Uterus (tissue), 4 donors: Measurements from ENCODE around the gene CRISPLD2. TPM values are rescaled to one million over a fixed set of nuclear protein-coding genes. Genes with fewer than 3 reads are reported as not detected.

Experiments
- DNase-seq, 2 donors: peaks; one replicate each; pipeline ENCODE4 v3.0.0-alpha.2; 2019 to 2020
- H3K27ac ChIP-seq, 2 donors: fragments of 200-600 bp; sonication (generic); 1 replicate in 1 of 2; 2 replicates in 1 of 2; pipeline ENCODE4 v1.5.1; 2016 to 2018
- H3K27me3 ChIP-seq, 2 donors: fragments of 200-600 bp; sonication (generic); one replicate each; pipeline ENCODE4 v1.5.1; 2018 to 2019; ENCODE audit warnings: control low read depth in 1 of 2
- H3K36me3 ChIP-seq, 2 donors: fragments of 200-600 bp; sonication (generic); one replicate each; pipeline ENCODE4 v1.5.1; 2019; ENCODE audit warnings: control low read depth in 1 of 2
- H3K4me1 ChIP-seq, 2 donors: fragments of 200-600 bp; sonication (generic); one replicate each; pipeline ENCODE4 v1.5.1; 2018 to 2019; ENCODE audit warnings: control low read depth in 1 of 2
- H3K4me3 ChIP-seq, 2 donors: fragments of 200-600 bp; sonication (generic); 1 replicate in 1 of 2; 2 replicates in 1 of 2; pipeline ENCODE4 v1.5.1; 2018 to 2019; ENCODE audit warnings: mild to moderate bottlenecking in 1 of 2
- H3K9me3 ChIP-seq, 2 donors: fragments of 200-600 bp; sonication (generic); one replicate each; pipeline ENCODE4 v1.5.1; 2019; ENCODE audit warnings: control low read depth in 1 of 2
- CTCF ChIP-seq, 4 experiments: fragments of 200-600 bp in 2 of 4; fragments of 450-650 bp in 2 of 4; sonication (generic) in 2 of 4; IDR thresholded peaks; one replicate each; pipeline ENCODE4 v1.5.1; 2016 to 2019; ENCODE audit warnings: antibody characterized with exemption in 4 of 4, mild to moderate bottlenecking in 2 of 4, moderate library complexity in 1 of 4
- POLR2A ChIP-seq, 2 donors: fragments of 450-650 bp; IDR thresholded peaks; one replicate each; pipeline ENCODE4 v1.6.1; 2016; ENCODE audit warnings: antibody characterized with exemption in 2 of 2, mild to moderate bottlenecking in 1 of 2, moderate library complexity in 1 of 2
- intact Hi-C: fragments of 100-400 bp; cut with DNase I; formaldehyde crosslinking; loops from one replicate; pipeline ENCODE4 v1.15.1; 2023; ENCODE audit warnings: low total_unique reads
- total RNA-seq, 4 donors: library from RNA; depleted of rRNA in 3 of 4; stranded (reverse); fragments of >200 nt in 3 of 4; gene quantifications; one replicate each; pipeline versions ENCODE4 v1.1.0 to v1.2.4, GENCODE V29; 2014 to 2023
- donor health status: DM: yes; HTN: yes; CAD: no.

Gene CRISPLD2
- total RNA-seq, 4 donors from 2014 or later = 108 to 441 (median 190) TPM

- TF ChIP-seq CTCF (IDR thresholded peaks at IDR 0.05) (no peak), POLR2A (IDR thresholded peaks at IDR 0.05) (no peak)
- Histone ChIP-seq H3K4me3 (no peak overlapping the region), H3K4me1 (peaks cover 0 to 19% of the 10 kb centered on the region in 2 donors), H3K27ac (peak overlapping the region; percentile 31 to 61), H3K36me3 (no peaks in the 10 kb centered on the region), H3K9me3 (no peaks in the 10 kb centered on the region), H3K27me3 (no peaks in the 10 kb centered on the region)
- DNase-seq = no peak
- intact Hi-C loops = no loop called here
Measured at GRCh38 chr16:84930298-84931106, 110.7 kb downstream of the CRISPLD2 start.

- no peak overlapping the region for H3K4me3 ChIP-seq
- H3K36me3 ChIP-seq = no peaks in the 10 kb centered on the region
- no peak for DNase-seq
- TF ChIP-seq POLR2A (IDR thresholded peaks at IDR 0.05) = no peak
- no peak for TF ChIP-seq CTCF (IDR thresholded peaks at IDR 0.05)
- intact Hi-C loops = no loop called here
- H3K9me3 ChIP-seq = no peaks in the 10 kb centered on the region
- peaks cover 0 to 19% of the 10 kb centered on the region in 2 donors for H3K4me1 ChIP-seq
- no peaks in the 10 kb centered on the region for H3K27me3 ChIP-seq
- no peak overlapping the region for H3K27ac ChIP-seq
Measured at GRCh38 chr16:84931107-84931494, 111.3 kb downstream of the CRISPLD2 start.

GRCh38 chr16:84931506-84931905 lies 111.7 kb downstream of the CRISPLD2 start:
- Histone ChIP-seq H3K36me3 (no peaks in the 10 kb centered on the region), H3K4me1 (peaks cover 0 to 19% of the 10 kb centered on the region in 2 donors), H3K9me3 (no peaks in the 10 kb centered on the region), H3K4me3 (no peak overlapping the region), H3K27me3 (no peaks in the 10 kb centered on the region), H3K27ac (no peak overlapping the region)
- peak in 1 of 2 donors; percentile 19 for DNase-seq
- intact Hi-C loops = no loop called here
- TF ChIP-seq CTCF (IDR thresholded peaks at IDR 0.05) (no peak), POLR2A (IDR thresholded peaks at IDR 0.05) (no peak)

GRCh38 chr16:84932681-84933080 lies 112.9 kb downstream of the CRISPLD2 start:
- no peak for DNase-seq
- H3K9me3 ChIP-seq = no peaks in the 10 kb centered on the region
- TF ChIP-seq POLR2A (IDR thresholded peaks at IDR 0.05) (no peak), CTCF (IDR thresholded peaks at IDR 0.05) (no peak)
- intact Hi-C loops = no loop called here
- peak overlapping the region in 1 of 2 donors; percentile 77 for H3K27ac ChIP-seq
- no peak overlapping the region for H3K4me3 ChIP-seq
- H3K27me3 ChIP-seq = no peaks in the 10 kb centered on the region
- peaks cover 0 to 19% of the 10 kb centered on the region in 2 donors for H3K4me1 ChIP-seq
- no peaks in the 10 kb centered on the region for H3K36me3 ChIP-seq

- no peak for TF ChIP-seq POLR2A (IDR thresholded peaks at IDR 0.05)
- no peak for TF ChIP-seq CTCF (IDR thresholded peaks at IDR 0.05)
- intact Hi-C loops = no loop called here
- no peaks in the 10 kb centered on the region for H3K27me3 ChIP-seq
- no peak overlapping the region for H3K4me3 ChIP-seq
- no peaks in the 10 kb centered on the region for H3K9me3 ChIP-seq
- DNase-seq = peak; percentile 72 to 76
- peak overlapping the region; percentile 77 for H3K27ac ChIP-seq
- H3K4me1 ChIP-seq = peaks cover 0 to 10% of the 10 kb centered on the region in 2 donors
- H3K36me3 ChIP-seq = no peaks in the 10 kb centered on the region
Measured at GRCh38 chr16:84933774-84934631, 114.2 kb downstream of the CRISPLD2 start.
